ENCODE data around the gene ROCK2. TPM values are rescaled to one million over a fixed set of nuclear protein-coding genes. Genes with fewer than 3 reads are reported as not detected.
"Not testable (repeated sequence)": the region's sequence is repeated elsewhere in the genome, so short reads cannot be mapped to it uniquely, and the experiment has no call there.

Gene ROCK2
- total RNA-seq, 1 donor from 2014 or later: 45.1 TPM

GRCh38 chr2:11236335-11236734 lies 108.1 kb downstream of the ROCK2 start:
- FAIRE-seq: no peak
- DNase-seq (ENCODE audit: low read depth): peak; percentile 22

GRCh38 chr2:11235583-11235982 lies 108.9 kb downstream of the ROCK2 start:
- Mint-ChIP-seq H3K9me3 (ENCODE audit: unreplicated experiment) (no peaks in the 10 kb centered on the region), H3K36me3 (ENCODE audit: low read depth, unreplicated experiment) (no peaks in the 10 kb centered on the region), H3K4me3 (ENCODE audit: unreplicated experiment) (no peak overlapping the region), H3K27me3 (ENCODE audit: low read depth, unreplicated experiment) (no peaks in the 10 kb centered on the region), H3K4me1 (ENCODE audit: low read depth, unreplicated experiment) (peaks cover 19% of the 10 kb centered on the region), H3K27ac (ENCODE audit: unreplicated experiment) (no peak overlapping the region)
- H3K4me2 ChIP-seq (ENCODE audit: low read length): no peak overlapping the region
- H3K9me3 ChIP-seq (ENCODE audit: insufficient read depth, low read depth, low read length): no peaks in the 10 kb centered on the region
- no peak for TF ChIP-seq CTCF (IDR thresholded peaks at IDR 0.05; ENCODE audit: insufficient read depth, low read depth, low read length)
- no peak for TF ChIP-seq EZH2 (IDR thresholded peaks at IDR 0.05; ENCODE audit: insufficient read depth, low read length)
- no peaks in the 10 kb centered on the region for H3K27me3 ChIP-seq (ENCODE audit: insufficient read depth, low read length)
- no peak overlapping the region for H3K27ac ChIP-seq (ENCODE audit: low read depth, low read length)
- FAIRE-seq (no peak), DNase-seq (ENCODE audit: low read depth) (no peak)
- peaks cover 13% of the 10 kb centered on the region for H3K79me2 ChIP-seq (ENCODE audit: insufficient read depth, low read length)
- no peak overlapping the region for H3K9ac ChIP-seq (ENCODE audit: low read length)
- H3K36me3 ChIP-seq (ENCODE audit: insufficient read depth, low read length): no peaks in the 10 kb centered on the region
- H3K4me1 ChIP-seq (ENCODE audit: insufficient read depth, low read length): no peaks in the 10 kb centered on the region
- H2AFZ ChIP-seq (ENCODE audit: low read depth, low read length): no peak overlapping the region
- H4K20me1 ChIP-seq (ENCODE audit: insufficient read depth, low read length): peaks cover 25% of the 10 kb centered on the region
- no peak overlapping the region for H3K4me3 ChIP-seq (ENCODE audit: insufficient read depth, low read depth, low read length)

More at GRCh38 chr2:11236335-11236734, 108.1 kb downstream of the ROCK2 start:
- peaks cover 25% of the 10 kb centered on the region for H4K20me1 ChIP-seq (ENCODE audit: insufficient read depth, low read length)
- H3K4me2 ChIP-seq (ENCODE audit: low read length): no peak overlapping the region
- H3K27ac Mint-ChIP-seq (ENCODE audit: unreplicated experiment): no peak overlapping the region
- H3K27me3 ChIP-seq (ENCODE audit: insufficient read depth, low read length): no peaks in the 10 kb centered on the region
- H3K27me3 Mint-ChIP-seq (ENCODE audit: low read depth, unreplicated experiment): no peaks in the 10 kb centered on the region
- H3K4me3 Mint-ChIP-seq (ENCODE audit: unreplicated experiment): no peak overlapping the region
- H3K4me3 ChIP-seq (ENCODE audit: insufficient read depth, low read depth, low read length): no peak overlapping the region
- no peaks in the 10 kb centered on the region for H3K36me3 ChIP-seq (ENCODE audit: insufficient read depth, low read length)
- H3K9ac ChIP-seq (ENCODE audit: low read length): no peak overlapping the region
- H3K27ac ChIP-seq (ENCODE audit: low read depth, low read length): no peak overlapping the region
- H3K4me1 Mint-ChIP-seq (ENCODE audit: low read depth, unreplicated experiment): peaks cover 19% of the 10 kb centered on the region
- H2AFZ ChIP-seq (ENCODE audit: low read depth, low read length): no peak overlapping the region
- H3K79me2 ChIP-seq (ENCODE audit: insufficient read depth, low read length): peaks cover 13% of the 10 kb centered on the region
- TF ChIP-seq EZH2 (IDR thresholded peaks at IDR 0.05; ENCODE audit: insufficient read depth, low read length) (no peak), CTCF (IDR thresholded peaks at IDR 0.05; ENCODE audit: insufficient read depth, low read depth, low read length) (no peak)
- H3K36me3 Mint-ChIP-seq (ENCODE audit: low read depth, unreplicated experiment): no peaks in the 10 kb centered on the region
- no peaks in the 10 kb centered on the region for H3K9me3 Mint-ChIP-seq (ENCODE audit: unreplicated experiment)
- no peaks in the 10 kb centered on the region for H3K9me3 ChIP-seq (ENCODE audit: insufficient read depth, low read depth, low read length)
- no peaks in the 10 kb centered on the region for H3K4me1 ChIP-seq (ENCODE audit: insufficient read depth, low read length)

GRCh38 chr2:11234309-11234708 lies 110.1 kb downstream of the ROCK2 start:
- no peak for TF ChIP-seq EZH2 (IDR thresholded peaks at IDR 0.05; ENCODE audit: insufficient read depth, low read length)
- TF ChIP-seq CTCF (IDR thresholded peaks at IDR 0.05; ENCODE audit: insufficient read depth, low read depth, low read length): peak; percentile 36
- Histone ChIP-seq H3K4me3 (ENCODE audit: insufficient read depth, low read depth, low read length) (no peak overlapping the region), H3K9me3 (ENCODE audit: insufficient read depth, low read depth, low read length) (no peaks in the 10 kb centered on the region), H3K4me2 (ENCODE audit: low read length) (no peak overlapping the region), H3K36me3 (ENCODE audit: insufficient read depth, low read length) (no peaks in the 10 kb centered on the region), H3K27ac (ENCODE audit: low read depth, low read length) (no peak overlapping the region), H4K20me1 (ENCODE audit: insufficient read depth, low read length) (peaks cover 20% of the 10 kb centered on the region), H3K9ac (ENCODE audit: low read length) (no peak overlapping the region), H3K4me1 (ENCODE audit: insufficient read depth, low read length) (no peaks in the 10 kb centered on the region), H2AFZ (ENCODE audit: low read depth, low read length) (no peak overlapping the region), H3K79me2 (ENCODE audit: insufficient read depth, low read length) (peaks cover 16% of the 10 kb centered on the region), H3K27me3 (ENCODE audit: insufficient read depth, low read length) (no peaks in the 10 kb centered on the region)
- H3K4me3 Mint-ChIP-seq (ENCODE audit: unreplicated experiment): no peak overlapping the region
- DNase-seq (ENCODE audit: low read depth) (no peak), FAIRE-seq (no peak)
- H3K4me1 Mint-ChIP-seq (ENCODE audit: low read depth, unreplicated experiment): peaks cover 10% of the 10 kb centered on the region
- no peak overlapping the region for H3K27ac Mint-ChIP-seq (ENCODE audit: unreplicated experiment)
- H3K9me3 Mint-ChIP-seq (ENCODE audit: unreplicated experiment): no peaks in the 10 kb centered on the region
- H3K27me3 Mint-ChIP-seq (ENCODE audit: low read depth, unreplicated experiment): no peaks in the 10 kb centered on the region
- H3K36me3 Mint-ChIP-seq (ENCODE audit: low read depth, unreplicated experiment): no peaks in the 10 kb centered on the region

- H3K4me3 ChIP-seq (ENCODE audit: insufficient read depth, low read depth, low read length); H3K9ac ChIP-seq (ENCODE audit: low read length); H3K27me3 ChIP-seq (ENCODE audit: insufficient read depth, low read length); H3K79me2 ChIP-seq (ENCODE audit: insufficient read depth, low read length); H3K9me3 ChIP-seq (ENCODE audit: insufficient read depth, low read depth, low read length); FAIRE-seq; H3K27me3 Mint-ChIP-seq (ENCODE audit: low read depth, unreplicated experiment); H3K4me2 ChIP-seq (ENCODE audit: low read length); H4K20me1 ChIP-seq (ENCODE audit: insufficient read depth, low read length); H3K4me1 ChIP-seq (ENCODE audit: insufficient read depth, low read length); H3K4me3 Mint-ChIP-seq (ENCODE audit: unreplicated experiment); H3K27ac ChIP-seq (ENCODE audit: low read depth, low read length); H3K4me1 Mint-ChIP-seq (ENCODE audit: low read depth, unreplicated experiment); DNase-seq (ENCODE audit: low read depth); H3K9me3 Mint-ChIP-seq (ENCODE audit: unreplicated experiment); H2AFZ ChIP-seq (ENCODE audit: low read depth, low read length); H3K27ac Mint-ChIP-seq (ENCODE audit: unreplicated experiment); H3K36me3 ChIP-seq (ENCODE audit: insufficient read depth, low read length); H3K36me3 Mint-ChIP-seq (ENCODE audit: low read depth, unreplicated experiment): not testable (repeated sequence)
Measured at GRCh38 chr2:11231193-11231592, 113.2 kb downstream of the ROCK2 start.
